Activated naive CD8-positive, alpha-beta T cell treated with anti-CD3 and anti-CD28 coated beads, Interleukin-2, amount 50 U/mL, for 24 hours (primary cell): Measurements from ENCODE around the gene ITPR3.
A peak's percentile ranks its signal among the peaks of the same experiment; 100 is the strongest.

Experiments
- ATAC-seq: fragments of 150-1000 bp; cut with Tn5 transposase; one replicate; pipeline ENCODE4 v1.10.0; 2021
- DNase-seq: peaks from one replicate; pipeline ENCODE4 v3.0.0; 2021
- H3K27ac Mint-ChIP-seq: one replicate; pipeline ENCODE4 v1.8.0; 2021; ENCODE audit warnings: mild to moderate bottlenecking, mixed read lengths
- H3K27me3 Mint-ChIP-seq: one replicate; pipeline ENCODE4 v1.8.0; 2021; ENCODE audit warnings: mixed read lengths
- H3K36me3 Mint-ChIP-seq: one replicate; pipeline ENCODE4 v1.8.0; 2021; ENCODE audit warnings: low read depth, mixed read lengths
- H3K4me1 Mint-ChIP-seq: one replicate; pipeline ENCODE4 v1.8.0; 2021; ENCODE audit warnings: mixed read lengths
- H3K4me3 Mint-ChIP-seq: one replicate; pipeline ENCODE4 v1.8.0; 2021; ENCODE audit warnings: mild to moderate bottlenecking, moderate library complexity, mixed read lengths
- H3K9me3 Mint-ChIP-seq: one replicate; pipeline ENCODE4 v1.8.0; 2021; ENCODE audit warnings: mixed read lengths

The ITPR3 gene

DNA sequence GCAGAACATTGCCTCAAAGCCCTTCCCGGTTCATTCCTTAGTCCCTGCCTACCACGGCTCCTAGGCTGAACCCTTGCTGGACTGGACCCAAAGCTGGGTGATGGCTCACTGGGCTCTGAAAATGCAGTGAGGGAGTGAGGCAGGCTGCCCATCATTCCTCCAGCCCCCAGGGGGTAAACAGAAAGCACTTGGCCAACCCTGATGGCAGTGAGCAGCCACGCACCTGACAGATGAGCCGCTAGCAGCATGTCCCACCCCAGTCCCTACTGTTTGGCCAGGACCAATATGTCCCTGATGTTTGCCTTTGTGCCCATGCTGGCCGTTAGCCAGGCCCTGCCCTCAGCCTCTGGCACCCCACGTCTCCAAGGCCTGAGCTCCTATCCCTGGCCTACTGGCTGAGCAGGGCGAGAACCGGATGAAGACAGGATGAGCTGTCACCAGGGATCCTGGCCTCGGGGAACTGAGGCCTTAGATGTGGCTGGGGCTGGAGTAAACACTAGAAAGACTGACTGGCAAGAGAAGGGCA is 21.6 kb upstream of the ITPR3 start:
- Mint-ChIP-seq H3K36me3 (no peaks in the 10 kb centered on the region), H3K27me3 (no peaks in the 10 kb centered on the region), H3K4me1 (peaks cover 15% of the 10 kb centered on the region), H3K27ac (no peak overlapping the region), H3K4me3 (no peak overlapping the region), H3K9me3 (no peaks in the 10 kb centered on the region)
- no peak for ATAC-seq
- DNase-seq = no peak

GRCh38 chr6:33600761-33601160 is 20.4 kb upstream of the ITPR3 start:
- Mint-ChIP-seq H3K27me3 (no peaks in the 10 kb centered on the region), H3K4me3 (no peak overlapping the region), H3K36me3 (no peaks in the 10 kb centered on the region), H3K9me3 (peaks cover 6% of the 10 kb centered on the region), H3K4me1 (peaks cover 12% of the 10 kb centered on the region), H3K27ac (no peak overlapping the region)
- ATAC-seq (no peak), DNase-seq (no peak)

- Mint-ChIP-seq H3K27me3 (no peaks in the 10 kb centered on the region), H3K4me1 (peaks cover 3% of the 10 kb centered on the region), H3K4me3 (no peak overlapping the region), H3K36me3 (no peaks in the 10 kb centered on the region), H3K27ac (no peak overlapping the region), H3K9me3 (peaks cover 6% of the 10 kb centered on the region)
- no peak for DNase-seq
- ATAC-seq = no peak
Observed at GRCh38 chr6:33602180-33602579, 18.9 kb upstream of the ITPR3 start.

DNA sequence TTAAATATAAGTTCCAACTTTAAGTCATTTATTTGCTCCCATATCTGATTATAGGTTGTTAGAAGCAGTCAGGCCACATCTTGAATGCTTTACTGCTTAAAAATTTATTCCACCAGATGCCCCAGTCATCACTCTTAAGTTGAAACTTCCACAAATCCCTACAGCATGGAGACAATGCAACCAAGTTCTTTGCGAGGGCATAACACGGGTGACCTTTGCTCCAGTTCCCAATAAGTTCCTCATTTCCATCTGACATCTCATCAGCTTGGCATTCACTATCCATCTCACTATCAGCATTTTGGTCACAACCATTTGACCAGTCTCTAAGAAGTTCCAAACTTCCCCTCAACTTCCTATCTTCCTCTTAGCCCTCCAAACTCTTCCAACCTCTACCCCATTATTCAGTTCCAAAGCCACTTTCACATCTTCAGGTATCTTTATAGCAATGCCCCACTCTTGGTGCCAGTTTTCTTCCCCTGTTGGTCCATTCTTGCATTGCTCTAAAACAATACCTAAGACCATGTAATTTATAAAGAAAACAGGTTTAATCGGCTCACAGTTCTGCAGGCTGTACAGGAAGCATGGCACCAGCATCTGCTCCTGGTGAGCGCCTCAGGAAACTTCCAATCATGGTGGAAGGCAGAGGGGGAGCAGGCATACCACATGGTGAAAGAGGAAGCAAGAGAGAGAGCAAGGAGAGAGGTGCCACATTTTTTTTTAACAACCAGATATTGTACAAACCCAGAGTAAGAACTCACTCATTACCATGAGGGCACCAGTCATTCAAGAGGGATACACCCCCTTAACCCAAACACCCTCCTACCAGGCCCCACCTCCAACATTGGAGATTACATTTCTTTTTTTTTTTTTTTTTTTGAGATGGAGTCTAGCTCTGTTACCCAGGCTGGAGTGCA is 15.9 kb upstream of the ITPR3 start:
- H3K36me3 Mint-ChIP-seq = no peaks in the 10 kb centered on the region
- no peak overlapping the region for H3K4me3 Mint-ChIP-seq
- no peaks in the 10 kb centered on the region for H3K4me1 Mint-ChIP-seq
- DNase-seq = no peak
- peaks cover 6% of the 10 kb centered on the region for H3K9me3 Mint-ChIP-seq
- no peak overlapping the region for H3K27ac Mint-ChIP-seq
- no peak for ATAC-seq
- no peaks in the 10 kb centered on the region for H3K27me3 Mint-ChIP-seq

DNA sequence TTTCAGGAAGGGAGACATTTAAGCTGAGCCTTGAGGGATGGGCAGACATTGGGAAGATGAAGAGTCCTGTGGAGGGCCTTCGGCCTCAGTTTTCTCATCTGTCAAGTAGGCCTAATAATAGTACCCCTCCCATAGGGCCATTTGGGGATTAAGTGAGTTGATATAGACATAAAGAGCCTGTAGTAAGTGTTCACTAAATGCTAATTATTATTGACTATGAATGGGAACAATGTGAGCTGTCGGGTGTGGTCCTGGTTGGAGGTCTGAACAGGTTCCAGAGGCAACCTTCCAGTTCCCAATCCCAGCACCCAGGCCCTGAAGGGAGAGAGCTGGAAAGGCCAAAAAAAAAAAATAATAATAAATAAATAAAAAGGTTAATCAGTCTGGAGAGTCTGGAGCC is 14.5 kb upstream of the ITPR3 start:
- Mint-ChIP-seq H3K9me3 (peaks cover 6% of the 10 kb centered on the region), H3K4me3 (no peak overlapping the region), H3K36me3 (no peaks in the 10 kb centered on the region), H3K27me3 (no peaks in the 10 kb centered on the region), H3K4me1 (no peaks in the 10 kb centered on the region), H3K27ac (no peak overlapping the region)
- DNase-seq = no peak
- ATAC-seq = no peak

DNA sequence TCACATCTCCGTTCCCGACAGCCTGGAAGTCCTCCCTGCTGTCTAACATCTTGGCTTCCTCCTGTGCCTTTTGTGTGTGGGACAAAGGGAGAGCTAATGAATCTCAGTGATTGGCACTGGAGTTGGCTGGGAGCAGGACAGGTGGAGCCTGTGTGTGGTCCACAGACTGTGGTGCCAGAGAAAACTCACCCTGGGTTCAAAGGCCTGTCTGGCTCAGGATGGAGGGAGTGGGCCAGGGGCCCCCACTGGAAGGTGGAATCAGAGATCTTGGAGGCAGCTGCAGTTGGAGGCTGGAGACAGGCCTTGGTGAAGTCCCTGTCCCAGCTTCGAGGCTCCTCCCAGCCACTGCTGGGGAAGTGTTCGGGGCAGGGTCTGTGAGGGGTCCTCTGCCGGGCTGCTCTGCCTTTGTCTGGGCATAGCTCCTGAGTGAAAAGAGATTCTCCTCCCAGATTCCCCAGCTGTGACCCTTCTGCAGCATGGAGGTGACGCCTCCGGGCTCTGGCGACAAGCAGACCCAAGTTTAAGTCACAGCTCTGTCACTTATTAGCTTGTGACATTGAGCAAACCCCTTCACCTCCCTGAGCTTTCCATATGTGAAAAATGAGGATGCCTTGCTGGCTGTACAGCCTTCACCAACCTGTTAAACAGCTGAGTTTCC is 13.9 kb upstream of the ITPR3 start:
- Mint-ChIP-seq H3K4me3 (no peak overlapping the region), H3K27me3 (no peaks in the 10 kb centered on the region), H3K36me3 (no peaks in the 10 kb centered on the region), H3K9me3 (peaks cover 6% of the 10 kb centered on the region), H3K27ac (no peak overlapping the region), H3K4me1 (no peaks in the 10 kb centered on the region)
- ATAC-seq (no peak), DNase-seq (no peak)

DNA sequence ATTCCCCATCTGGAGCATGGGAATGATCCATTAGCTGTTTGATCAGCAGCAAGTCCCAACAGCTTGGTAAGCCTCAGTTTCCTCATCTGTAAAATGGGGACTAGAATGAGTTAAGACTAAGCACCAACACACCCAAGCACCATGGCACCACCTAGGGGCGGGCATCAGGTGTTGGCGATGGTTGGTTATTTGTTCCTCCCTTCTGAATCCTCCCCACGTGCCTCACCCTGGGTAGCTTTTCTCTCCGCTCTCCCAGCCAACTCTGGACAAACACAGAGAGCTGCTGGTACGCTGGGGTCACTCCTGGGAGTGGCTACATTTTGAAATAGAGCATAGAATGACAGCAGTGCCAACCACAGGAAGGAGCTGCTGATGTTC is 13.3 kb upstream of the ITPR3 start:
- ATAC-seq = peak; percentile 75
- H3K36me3 Mint-ChIP-seq = no peaks in the 10 kb centered on the region
- H3K4me1 Mint-ChIP-seq = no peaks in the 10 kb centered on the region
- H3K27ac Mint-ChIP-seq = no peak overlapping the region
- peaks cover 6% of the 10 kb centered on the region for H3K9me3 Mint-ChIP-seq
- no peak overlapping the region for H3K4me3 Mint-ChIP-seq
- H3K27me3 Mint-ChIP-seq = no peaks in the 10 kb centered on the region
- peak; percentile 53 for DNase-seq

DNA sequence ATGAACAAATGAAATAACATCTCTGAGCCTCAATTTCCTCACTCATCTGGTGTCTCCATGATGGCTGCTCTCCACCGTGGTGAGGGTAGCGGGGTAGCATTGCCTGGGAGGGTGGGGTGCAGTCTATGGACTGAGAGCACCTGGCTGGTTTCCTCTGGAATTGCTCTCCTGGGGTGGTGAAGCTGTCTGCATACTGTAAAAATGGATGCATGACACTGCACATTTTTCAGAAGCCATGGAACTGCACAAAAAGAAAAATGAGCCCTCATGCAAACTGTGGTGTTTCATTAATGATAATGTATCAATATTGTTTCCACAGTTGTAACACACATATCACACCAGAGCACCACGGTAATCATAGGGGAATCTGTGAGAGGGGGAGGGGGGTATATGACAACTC is 12.1 kb upstream of the ITPR3 start:
- no peak overlapping the region for H3K27ac Mint-ChIP-seq

DNA sequence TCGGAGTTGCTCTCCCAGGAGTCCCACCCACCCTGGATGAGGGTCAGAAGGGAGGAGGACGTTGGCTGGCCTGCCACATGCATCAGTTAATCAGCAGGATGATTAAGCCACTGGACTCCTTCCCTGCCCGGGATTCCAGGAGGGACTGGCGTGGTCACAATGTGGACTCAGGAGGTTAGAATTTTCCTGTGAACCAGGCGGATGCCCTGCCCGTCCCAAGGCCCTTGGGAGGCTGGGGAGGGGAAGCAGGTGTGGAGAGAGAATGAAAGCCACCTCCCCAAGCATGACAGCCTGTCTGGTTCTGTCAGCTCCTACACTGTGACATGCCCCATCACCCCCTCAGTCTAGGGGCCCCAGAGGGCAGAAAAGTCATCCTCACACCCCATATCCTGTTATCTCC is 11.6 kb upstream of the ITPR3 start:
- Mint-ChIP-seq H3K36me3 (no peaks in the 10 kb centered on the region), H3K27me3 (no peaks in the 10 kb centered on the region), H3K4me3 (no peak overlapping the region), H3K9me3 (peaks cover 6% of the 10 kb centered on the region), H3K4me1 (no peaks in the 10 kb centered on the region), H3K27ac (no peak overlapping the region)
- DNase-seq (no peak), ATAC-seq (no peak)

More for the DNA sequence above, 12.1 kb upstream of the ITPR3 start:
- Mint-ChIP-seq H3K4me3 (no peak overlapping the region), H3K9me3 (peaks cover 6% of the 10 kb centered on the region), H3K27me3 (no peaks in the 10 kb centered on the region), H3K4me1 (no peaks in the 10 kb centered on the region), H3K36me3 (no peaks in the 10 kb centered on the region)
- DNase-seq = no peak
- no peak for ATAC-seq

- Mint-ChIP-seq H3K27me3 (no peaks in the 10 kb centered on the region), H3K4me3 (no peak overlapping the region), H3K9me3 (peaks cover 4% of the 10 kb centered on the region), H3K36me3 (no peaks in the 10 kb centered on the region), H3K4me1 (no peaks in the 10 kb centered on the region), H3K27ac (no peak overlapping the region)
- ATAC-seq (no peak), DNase-seq (no peak)
Observed at GRCh38 chr6:33610067-33610466, 11.1 kb upstream of the ITPR3 start.

GRCh38 chr6:33610779-33611732 is 10.1 kb upstream of the ITPR3 start:
- Mint-ChIP-seq H3K4me3 (no peak overlapping the region), H3K36me3 (no peaks in the 10 kb centered on the region), H3K27ac (no peak overlapping the region), H3K9me3 (no peaks in the 10 kb centered on the region), H3K4me1 (no peaks in the 10 kb centered on the region), H3K27me3 (no peaks in the 10 kb centered on the region)
- ATAC-seq (no peak), DNase-seq (no peak)

GRCh38 chr6:33613146-33613794 is 7.9 kb upstream of the ITPR3 start:
- H3K4me3 Mint-ChIP-seq = no peak overlapping the region
- H3K27ac Mint-ChIP-seq = no peak overlapping the region
- ATAC-seq = no peak
- peaks cover 2% of the 10 kb centered on the region for H3K27me3 Mint-ChIP-seq
- H3K36me3 Mint-ChIP-seq = no peaks in the 10 kb centered on the region
- no peak for DNase-seq
- no peaks in the 10 kb centered on the region for H3K9me3 Mint-ChIP-seq
- H3K4me1 Mint-ChIP-seq = peaks cover 1% of the 10 kb centered on the region

DNA sequence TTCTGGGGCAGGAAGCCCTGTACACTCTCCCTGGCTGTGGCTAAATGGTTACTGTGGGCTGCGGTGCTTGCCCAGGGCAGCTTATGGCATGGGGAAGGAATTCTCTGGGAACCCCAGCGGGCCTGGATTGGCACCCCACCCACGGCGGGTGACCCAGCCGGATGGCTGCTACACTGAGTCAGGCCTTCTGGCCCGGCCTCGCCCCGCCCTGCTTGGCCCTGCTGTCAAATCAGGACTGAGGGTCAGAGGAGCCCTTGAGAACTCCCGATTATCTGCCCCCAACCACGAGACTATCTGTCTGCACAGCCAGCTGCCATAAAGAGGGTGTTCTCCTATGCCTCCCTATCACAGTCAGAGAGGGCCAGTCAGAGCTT is 7.3 kb upstream of the ITPR3 start:
- no peak for DNase-seq
- Mint-ChIP-seq H3K9me3 (no peaks in the 10 kb centered on the region), H3K27me3 (peaks cover 2% of the 10 kb centered on the region), H3K4me1 (peaks cover 1% of the 10 kb centered on the region), H3K36me3 (no peaks in the 10 kb centered on the region), H3K4me3 (no peak overlapping the region), H3K27ac (no peak overlapping the region)
- ATAC-seq = no peak

DNA sequence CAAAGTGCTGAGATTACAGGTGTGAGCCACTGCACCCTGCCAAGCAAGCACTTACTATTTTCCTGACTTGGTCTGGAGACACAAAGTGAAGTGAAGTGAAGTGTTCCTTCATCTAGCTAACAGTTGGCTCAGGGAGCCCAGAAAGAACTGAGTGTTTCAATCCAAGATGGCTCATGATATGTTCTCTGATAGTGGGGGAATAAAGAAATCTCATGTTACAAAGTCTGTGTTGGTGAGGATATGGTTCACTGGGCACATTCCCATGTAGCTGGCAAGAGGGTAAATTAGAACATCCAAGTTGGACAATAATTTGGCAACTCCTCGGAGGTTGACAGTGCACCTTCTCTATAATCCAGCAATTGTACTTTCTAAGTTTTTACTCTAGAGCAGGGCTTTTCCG is 5.0 kb upstream of the ITPR3 start:
- Mint-ChIP-seq H3K9me3 (no peaks in the 10 kb centered on the region), H3K4me3 (no peak overlapping the region), H3K4me1 (peaks cover 16% of the 10 kb centered on the region), H3K27ac (no peak overlapping the region), H3K27me3 (peaks cover 2% of the 10 kb centered on the region), H3K36me3 (no peaks in the 10 kb centered on the region)
- no peak for ATAC-seq
- DNase-seq = no peak
